GM18907 (cell line): ENCODE results near the gene PCSK6.
"Not testable (repeated sequence)": the region's sequence is repeated elsewhere in the genome, so short reads cannot be mapped to it uniquely, and the experiment has no call there.

Source experiments
- ATAC-seq: cut with Tn5 transposase; IDR thresholded peaks from one replicate; pipeline ENCODE4 v1.9.1; 2021; ENCODE audit warnings: mild to moderate bottlenecking, moderate library complexity; ENCODE audit not compliant: unreplicated experiment

PCSK6 gene

GRCh38 chr15:101463696-101464095, 25.8 kb downstream of the PCSK6 start:
- ATAC-seq = not testable (repeated sequence)

GRCh38 chr15:101463270-101463669, 26.2 kb downstream of the PCSK6 start:
- ATAC-seq = no peak

DNA sequence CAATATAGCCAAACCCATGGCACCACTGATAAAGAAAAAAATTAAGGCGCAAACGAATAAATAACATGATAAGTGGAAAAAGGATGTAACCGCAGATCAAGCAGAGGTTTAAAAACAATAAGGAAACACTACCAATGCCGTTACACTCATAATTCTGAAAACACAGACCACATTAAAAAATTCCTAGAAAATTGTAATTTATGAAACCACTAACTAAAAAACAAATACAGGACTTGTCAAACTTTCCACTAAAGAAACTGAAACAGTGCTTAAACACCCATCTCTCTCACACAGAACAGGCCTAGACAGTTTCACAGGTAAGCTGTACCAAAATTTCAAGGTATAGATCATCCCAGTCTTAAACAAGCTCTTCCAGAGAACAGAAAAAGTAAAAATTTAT, 28.4 kb downstream of the PCSK6 start:
- ATAC-seq = no peak

GRCh38 chr15:101459579-101460300, 29.8 kb downstream of the PCSK6 start:
- no peak for ATAC-seq

- no peak for ATAC-seq
Measured at GRCh38 chr15:101458908-101459578, 30.5 kb downstream of the PCSK6 start.

DNA sequence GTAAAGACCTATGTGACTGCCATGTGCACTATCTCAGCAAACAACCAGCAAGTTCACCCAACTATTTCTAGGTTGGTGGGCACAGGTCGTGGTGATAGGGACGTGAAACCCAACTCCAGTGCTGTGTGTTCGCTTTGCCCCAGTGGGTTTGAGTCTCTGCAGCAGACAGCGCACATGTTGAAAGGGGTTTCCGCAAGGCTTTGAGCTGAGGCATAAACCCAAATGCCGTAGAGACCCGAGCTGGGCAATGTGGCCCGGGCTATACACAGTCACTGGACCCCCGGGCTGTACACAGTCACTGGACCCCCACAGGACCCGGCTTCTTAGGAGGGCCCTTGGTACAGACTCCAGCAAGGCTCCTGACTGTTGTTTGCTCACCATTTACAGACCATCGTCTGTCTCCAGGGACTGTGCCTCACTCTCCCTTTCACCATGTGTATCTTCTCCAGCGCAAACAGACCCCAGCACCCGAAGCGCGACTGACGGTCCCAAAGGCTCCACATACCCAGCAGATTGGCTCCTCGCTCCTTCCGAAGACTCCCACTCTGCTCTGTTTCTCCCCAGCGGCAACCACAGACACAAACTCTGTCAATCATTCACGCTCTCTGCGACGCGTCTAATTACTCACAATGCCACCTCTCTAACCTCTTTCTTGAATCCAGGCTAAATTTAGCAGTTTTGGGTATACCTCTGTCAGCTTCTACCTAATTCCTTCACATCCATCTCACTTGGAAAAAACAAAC, 31.2 kb downstream of the PCSK6 start:
- ATAC-seq = no peak

GRCh38 chr15:101457696-101458095, 31.8 kb downstream of the PCSK6 start:
- no peak for ATAC-seq

GRCh38 chr15:101456057-101456739, 33.3 kb downstream of the PCSK6 start:
- ATAC-seq = no peak

DNA sequence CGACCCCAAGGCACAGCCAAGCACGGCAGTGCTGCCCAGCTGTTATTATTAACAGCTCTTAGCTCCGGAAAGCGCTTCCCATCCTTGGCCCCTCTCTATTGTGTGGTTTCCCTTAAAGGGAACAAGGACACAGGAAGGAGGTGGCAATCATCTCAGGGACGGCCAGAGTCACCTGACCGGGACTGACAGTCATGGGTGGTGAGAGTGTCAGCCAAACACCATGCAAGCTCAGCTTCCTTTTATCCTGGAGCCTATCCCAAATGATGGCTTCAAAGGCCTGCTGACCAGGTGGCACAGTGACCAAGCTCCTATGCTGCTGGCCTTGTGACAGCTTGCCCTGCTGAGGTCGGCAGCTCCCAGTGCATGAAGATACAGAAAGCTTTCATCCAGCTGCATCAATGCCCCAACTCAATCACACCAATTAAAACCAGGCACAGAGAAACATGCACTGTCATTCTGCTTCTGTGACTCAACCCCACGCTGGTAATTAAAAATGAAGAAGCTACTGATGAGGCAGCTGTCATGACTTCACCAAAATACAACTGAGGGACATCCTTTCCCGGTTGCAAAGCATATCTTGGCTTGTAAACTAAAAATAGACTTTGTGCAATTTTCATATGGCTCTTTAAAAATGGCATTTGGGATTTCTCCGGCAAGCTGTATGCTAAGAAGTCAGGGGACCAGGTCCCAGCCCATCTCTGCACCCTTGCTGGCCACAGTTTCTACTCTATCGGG, 34.0 kb downstream of the PCSK6 start:
- ATAC-seq = no peak

- ATAC-seq = not testable (repeated sequence)
Measured at GRCh38 chr15:101454781-101455180, 34.7 kb downstream of the PCSK6 start.

DNA sequence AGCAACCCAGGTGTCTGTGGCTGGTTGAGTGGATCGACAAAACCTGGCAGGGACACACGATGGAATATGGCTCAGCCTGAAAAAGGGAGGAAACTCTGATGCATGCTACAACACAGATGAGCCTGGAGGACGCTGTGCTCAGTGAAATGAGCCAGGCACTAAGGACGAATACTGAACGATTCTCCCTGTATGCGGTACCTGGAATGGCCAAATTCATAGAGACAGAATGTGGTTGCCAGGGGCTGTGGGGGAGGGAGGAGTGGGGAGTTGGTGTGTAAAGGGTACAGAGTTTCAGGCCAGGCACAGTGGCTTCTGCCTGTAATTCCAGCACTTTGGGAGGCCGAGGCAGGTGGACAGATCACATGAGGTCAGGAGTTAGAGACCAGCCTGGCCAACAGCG, 35.1 kb downstream of the PCSK6 start:
- no peak for ATAC-seq

- no peak for ATAC-seq
Measured at GRCh38 chr15:101453123-101454120, 36.1 kb downstream of the PCSK6 start.

GRCh38 chr15:101452572-101452971, 36.9 kb downstream of the PCSK6 start:
- no peak for ATAC-seq

DNA sequence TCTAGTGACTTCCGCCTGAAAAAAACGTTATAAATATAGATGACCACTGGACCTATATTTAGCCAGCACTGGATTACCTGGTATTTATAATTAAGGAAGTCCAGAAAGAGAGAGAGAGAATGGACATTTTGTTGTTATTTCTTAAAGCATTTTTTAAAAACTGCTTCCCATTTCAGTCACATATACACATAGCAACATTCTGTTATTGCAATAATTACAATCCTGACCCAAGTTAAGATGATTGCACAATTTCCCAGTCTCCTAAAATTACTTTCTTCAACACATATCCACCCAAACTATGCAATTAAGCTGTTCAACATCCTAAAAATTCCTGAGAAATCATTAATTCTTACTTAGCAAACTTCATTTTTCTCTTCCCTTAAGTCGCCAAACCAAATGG, 37.7 kb downstream of the PCSK6 start:
- ATAC-seq = no peak

- no peak for ATAC-seq
Measured at GRCh38 chr15:101451266-101451799, 38.2 kb downstream of the PCSK6 start.

DNA sequence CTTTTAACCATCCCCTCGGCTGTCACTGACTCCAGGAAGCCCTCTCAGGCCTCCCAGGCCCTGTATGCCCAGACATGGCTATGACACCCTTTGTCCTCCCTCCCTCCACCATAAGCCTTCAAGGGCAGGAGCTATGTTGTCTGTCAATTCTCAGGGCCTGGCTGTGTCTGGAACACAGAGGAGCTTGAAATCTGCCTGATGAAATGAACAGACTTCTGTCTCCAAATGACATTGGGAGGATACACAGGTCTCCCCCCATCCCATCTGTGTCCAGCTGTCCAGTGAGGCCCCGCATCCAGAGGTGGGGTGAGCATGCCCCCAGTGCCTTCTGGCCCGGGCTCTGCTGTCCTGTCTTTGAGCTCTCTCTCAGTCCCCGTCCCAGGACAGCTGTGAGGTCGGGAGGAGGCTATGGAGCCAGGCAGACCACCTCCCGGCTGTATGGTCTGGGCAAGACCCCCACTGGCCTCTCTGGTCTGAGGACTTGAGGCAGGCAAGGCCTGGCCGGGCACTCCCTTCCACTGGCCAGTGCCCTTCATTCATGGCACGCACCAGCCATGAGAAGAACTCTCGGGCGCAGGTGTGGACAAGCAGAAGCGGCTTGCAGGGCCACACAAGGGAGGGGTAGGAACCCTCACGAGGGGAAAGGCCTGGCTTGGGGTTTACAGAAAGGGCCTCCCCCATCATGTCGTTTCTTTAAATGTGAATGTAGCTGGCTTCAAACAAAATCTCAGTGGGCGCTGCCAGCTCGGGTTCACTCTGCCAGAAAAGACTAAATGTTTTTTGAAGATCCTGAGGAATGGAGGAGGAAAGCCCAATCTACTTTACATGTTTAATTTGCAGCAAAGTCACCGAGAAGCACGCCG, 38.9 kb downstream of the PCSK6 start:
- ATAC-seq = no peak

DNA sequence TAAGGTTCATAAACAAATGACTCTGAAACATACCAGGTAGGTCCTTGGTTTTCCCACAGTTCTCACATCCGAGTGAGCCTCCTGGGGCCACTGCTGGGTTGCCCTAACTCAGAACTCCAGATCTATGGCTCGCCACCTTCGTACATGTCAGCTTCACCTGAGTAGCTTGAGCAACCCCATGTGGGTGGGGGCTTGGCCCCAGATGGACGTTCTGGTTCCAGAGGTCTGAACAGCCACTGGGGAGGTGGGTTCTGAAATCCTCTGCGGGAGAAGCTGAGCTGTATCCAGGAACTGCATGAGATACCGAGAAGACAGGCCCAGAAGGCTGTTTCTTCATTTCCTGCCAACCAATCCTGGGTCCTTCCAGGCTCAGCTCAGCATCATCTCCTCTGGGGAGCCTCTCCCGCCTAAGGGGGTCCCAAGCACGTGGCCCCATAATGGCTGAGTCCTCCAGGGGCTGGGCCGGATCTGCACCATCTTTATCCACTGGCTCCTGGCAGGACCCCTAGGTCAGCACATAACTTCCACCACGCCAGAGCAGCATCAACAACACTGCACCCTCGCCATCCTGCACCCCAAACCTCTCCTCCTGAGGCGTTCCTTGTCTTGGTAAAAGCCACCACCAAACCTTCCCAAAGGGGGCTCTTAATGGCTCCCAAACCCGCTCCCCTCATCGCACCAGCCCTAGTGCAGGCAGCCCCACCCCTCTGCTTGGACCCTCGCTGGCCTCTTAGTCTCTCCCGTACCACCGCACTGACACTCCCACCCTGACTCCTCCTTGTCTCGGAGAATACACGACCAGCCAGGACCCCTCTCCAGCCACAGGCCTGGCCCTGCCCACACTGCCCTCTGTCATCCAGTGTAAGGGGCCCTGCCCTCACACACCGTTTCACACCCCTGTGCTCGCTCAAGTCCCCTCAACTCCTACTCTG, 39.8 kb downstream of the PCSK6 start:
- no peak for ATAC-seq
